Measurements from ENCODE around the gene GSE1.

Gene GSE1

DNA sequence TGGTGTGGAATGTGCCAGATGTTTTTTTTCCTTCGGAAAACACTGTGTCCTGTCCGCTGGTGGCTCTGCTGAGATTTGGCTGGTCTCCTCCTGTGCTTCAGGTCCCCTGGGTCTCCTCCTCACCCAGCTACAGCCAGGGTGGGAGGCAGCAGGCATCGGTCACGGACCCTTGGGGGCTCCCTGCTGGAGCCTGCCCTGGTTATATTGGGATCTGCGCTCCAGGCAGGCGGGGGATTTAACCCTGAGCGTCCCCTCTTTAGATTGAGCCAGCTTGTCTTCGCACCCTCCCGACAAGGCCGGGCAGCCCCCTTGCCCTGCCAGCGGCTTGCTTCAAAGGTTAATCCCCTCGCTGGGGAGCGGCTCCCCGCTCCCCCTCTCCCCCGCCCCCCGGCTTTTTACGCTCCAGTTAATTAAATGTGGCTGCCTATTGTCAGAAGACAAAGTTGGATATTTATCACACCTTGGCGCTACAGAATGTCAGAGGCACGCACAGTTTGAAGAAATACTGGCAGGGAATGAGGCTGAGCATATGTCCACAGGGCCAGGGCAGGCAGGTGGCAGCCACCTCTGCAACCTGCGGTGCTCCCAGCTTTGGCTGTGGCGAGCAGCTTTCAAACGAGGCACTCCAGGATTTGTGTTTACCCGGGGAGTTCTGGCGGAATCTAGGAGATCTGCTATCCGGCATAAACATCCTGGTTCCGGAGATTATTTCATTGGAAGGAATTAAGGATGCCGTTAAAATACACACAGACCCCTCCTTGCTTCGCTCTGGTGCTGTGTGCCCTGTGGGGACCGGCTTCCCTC, 38.2 kb upstream of the GSE1 start:
- peak; percentile 56 for DNase-seq

DNA sequence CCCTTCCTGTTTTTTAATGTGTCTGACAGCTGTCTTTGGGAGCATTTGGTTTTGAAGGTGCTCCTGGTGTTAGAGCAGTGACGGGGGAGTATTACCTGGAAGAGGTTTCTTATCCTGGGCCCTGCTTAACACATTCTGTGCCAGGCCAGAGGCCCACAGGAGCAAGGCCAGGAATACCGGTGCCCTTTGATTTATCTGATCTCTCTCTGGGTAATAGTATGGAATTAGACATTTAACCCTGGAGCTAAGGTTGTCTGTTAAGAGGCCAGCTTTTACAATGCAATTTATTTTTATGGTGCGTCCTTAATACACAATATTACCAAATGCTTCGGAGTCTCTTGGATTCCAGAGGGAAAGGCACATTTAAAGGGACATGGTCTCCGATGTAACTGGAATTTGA, 37.2 kb upstream of the GSE1 start:
- no peak for DNase-seq

- no peak for DNase-seq
Observed at GRCh38 chr16:85576944-85577343, 36.2 kb upstream of the GSE1 start.

- peak; percentile 79 for DNase-seq
Observed at GRCh38 chr16:85577899-85578598, 35.1 kb upstream of the GSE1 start.

- no peak for DNase-seq
Observed at GRCh38 chr16:85578599-85578948, 34.5 kb upstream of the GSE1 start.

GRCh38 chr16:85579191-85579590, 33.9 kb upstream of the GSE1 start:
- DNase-seq = no peak

- DNase-seq = no peak
Observed at GRCh38 chr16:85579923-85580580, 33.1 kb upstream of the GSE1 start.

DNA sequence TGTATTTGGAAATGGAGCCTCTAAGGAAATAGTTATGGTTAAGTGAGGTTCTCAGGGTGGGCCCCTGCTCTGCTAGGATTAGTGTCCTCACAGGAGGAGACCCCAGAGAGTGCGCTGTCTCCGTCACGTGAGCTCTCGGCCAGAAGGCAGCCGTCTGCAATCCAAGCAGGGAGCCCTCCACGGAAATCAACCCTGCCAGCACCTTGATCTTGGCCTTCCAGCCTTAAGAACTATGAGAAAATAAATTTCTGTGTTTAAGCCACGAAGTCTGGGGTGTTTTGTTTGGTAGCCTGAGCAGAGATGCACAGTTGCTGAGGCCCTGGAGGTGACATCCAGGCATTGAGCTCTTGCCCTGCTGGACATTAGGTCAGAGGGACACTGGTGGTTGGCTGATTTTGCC, 32.4 kb upstream of the GSE1 start:
- no peak for DNase-seq

DNA sequence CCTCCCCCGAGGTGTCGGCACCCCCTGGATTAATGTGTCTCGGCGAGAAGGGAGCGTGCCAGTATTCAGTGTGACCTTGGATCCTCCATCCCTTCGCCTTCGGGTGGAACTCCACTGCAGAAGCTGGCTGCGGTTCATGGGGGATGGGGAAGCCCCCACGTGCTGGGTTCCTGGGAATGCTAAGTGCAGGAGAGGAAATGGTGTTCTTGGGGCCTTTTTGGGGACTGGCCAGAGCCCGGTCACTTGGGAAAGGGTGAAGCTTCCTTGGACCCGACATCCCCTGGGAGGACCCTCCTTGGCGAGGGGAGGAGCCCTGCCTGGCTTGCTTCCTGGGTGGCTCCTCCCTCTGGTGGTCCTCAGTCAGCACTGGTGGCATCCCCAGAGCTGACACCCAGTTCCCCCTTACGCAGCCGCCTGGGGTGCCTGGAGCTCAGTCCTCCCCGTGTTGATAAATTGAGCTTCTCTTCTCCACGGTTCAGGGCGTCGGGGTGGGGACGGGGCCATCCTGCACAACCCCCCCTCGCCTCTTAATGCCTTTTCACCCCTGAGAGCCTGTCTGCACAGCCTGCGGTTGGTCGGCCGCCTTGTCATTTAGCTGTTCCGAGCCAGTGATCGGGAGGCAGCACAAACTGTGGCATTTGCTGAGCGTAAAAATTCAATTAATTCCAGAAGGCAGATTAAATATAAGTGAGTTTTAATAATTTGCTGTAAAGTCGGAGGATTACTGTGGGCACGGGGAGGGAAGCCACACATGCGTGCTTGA, 30.7 kb upstream of the GSE1 start:
- DNase-seq = peak; percentile 20

- peak; percentile 84 for DNase-seq
Observed at GRCh38 chr16:85583491-85584181, 29.5 kb upstream of the GSE1 start.

DNA sequence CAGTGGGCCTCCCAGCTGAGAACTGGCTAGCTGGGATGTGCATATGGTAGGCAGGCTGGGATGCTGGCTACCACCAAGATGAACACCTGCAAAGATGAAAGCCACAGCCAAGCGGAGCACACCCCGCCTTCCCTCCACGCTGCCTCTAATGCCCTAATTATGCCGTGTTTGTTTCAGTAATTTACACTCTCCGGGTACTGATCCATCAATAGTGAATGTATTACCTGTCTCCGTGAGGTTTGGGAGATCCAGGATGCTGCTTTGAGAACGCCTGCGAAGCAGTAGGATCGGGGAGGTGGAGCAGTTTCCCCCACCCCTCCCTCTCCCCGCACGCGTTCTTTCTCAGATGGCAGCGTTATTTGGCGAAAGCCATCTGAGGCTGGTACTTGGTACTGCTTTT, 28.9 kb upstream of the GSE1 start:
- peak; percentile 40 for DNase-seq

- peak; percentile 20 for DNase-seq
Observed at GRCh38 chr16:85584819-85585282, 28.3 kb upstream of the GSE1 start.

- no peak for DNase-seq
Observed at GRCh38 chr16:85585711-85586110, 27.4 kb upstream of the GSE1 start.

DNA sequence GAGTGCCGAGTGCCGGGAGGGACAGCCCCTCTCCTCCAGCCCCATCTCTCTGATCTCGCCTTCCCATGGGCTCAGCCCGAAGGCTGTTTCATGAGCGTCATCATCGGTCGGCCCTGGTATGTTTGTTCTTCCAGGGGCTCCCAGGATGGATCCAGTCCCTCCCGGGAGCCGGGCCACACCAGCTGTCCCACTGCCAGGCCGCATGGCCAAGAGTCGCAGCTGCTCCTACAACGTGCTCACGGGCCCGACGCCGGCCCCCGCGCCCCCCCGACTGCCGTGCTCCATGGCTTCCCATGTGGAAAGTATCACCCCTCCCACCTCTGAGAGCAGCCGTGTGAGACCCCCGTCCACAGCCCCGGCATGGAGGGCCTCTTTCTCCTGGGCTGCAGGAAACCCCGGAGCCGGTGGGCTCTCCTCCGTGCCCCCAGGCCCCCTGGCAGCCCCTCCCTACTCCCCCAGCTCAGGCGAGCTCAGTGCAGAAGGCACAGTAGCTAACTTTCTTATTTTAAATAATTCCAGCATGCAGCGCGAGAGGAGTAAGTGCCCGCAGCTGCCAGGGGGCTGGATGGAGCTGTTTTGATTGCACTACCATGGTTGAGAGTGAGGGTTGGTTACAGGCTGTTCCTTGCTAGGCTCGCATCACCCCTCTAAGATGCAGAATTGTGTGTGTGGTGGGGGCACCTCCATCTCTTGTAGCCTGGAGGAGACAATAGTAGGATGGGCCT, 26.6 kb upstream of the GSE1 start:
- no peak for DNase-seq

- no peak for DNase-seq
Observed at GRCh38 chr16:85587762-85588556, 25.2 kb upstream of the GSE1 start.

GRCh38 chr16:85588562-85589503, 24.3 kb upstream of the GSE1 start:
- DNase-seq = no peak

- DNase-seq = no peak
Observed at GRCh38 chr16:85589688-85590505, 23.2 kb upstream of the GSE1 start.

GRCh38 chr16:85590506-85590832, 22.7 kb upstream of the GSE1 start:
- no peak for DNase-seq

GRCh38 chr16:85591381-85591780, 21.7 kb upstream of the GSE1 start:
- no peak for DNase-seq
